Measurements from ENCODE around the gene BCAR3.

DNA sequence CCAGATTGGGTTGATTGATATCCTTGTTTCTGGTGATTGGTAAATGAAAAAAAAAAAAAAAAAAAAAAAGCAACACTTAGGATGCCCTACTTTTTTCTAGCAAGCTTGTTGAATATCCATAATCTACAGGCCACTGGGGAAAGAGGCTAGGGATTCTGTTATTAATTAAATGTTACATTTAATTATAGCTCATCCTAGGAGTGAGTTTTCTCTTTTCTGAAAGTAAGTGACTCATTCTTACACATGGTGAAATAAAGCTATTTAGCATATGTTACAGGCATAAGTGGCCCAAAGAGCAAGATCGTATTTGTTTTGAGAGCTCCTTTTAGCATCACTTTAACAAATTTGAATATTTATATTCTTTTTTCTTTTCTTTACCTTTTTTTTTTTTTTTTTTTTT lies 139.2 kb downstream of the BCAR3 start:
- TF ChIP-seq, protein P1, sequence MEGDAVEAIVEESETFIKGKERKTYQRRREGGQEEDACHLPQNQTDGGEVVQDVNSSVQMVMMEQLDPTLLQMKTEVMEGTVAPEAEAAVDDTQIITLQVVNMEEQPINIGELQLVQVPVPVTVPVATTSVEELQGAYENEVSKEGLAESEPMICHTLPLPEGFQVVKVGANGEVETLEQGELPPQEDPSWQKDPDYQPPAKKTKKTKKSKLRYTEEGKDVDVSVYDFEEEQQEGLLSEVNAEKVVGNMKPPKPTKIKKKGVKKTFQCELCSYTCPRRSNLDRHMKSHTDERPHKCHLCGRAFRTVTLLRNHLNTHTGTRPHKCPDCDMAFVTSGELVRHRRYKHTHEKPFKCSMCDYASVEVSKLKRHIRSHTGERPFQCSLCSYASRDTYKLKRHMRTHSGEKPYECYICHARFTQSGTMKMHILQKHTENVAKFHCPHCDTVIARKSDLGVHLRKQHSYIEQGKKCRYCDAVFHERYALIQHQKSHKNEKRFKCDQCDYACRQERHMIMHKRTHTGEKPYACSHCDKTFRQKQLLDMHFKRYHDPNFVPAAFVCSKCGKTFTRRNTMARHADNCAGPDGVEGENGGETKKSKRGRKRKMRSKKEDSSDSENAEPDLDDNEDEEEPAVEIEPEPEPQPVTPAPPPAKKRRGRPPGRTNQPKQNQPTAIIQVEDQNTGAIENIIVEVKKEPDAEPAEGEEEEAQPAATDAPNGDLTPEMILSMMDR (IDR thresholded peaks at IDR 0.05): no peak
- TF ChIP-seq ZFX (IDR thresholded peaks at IDR 0.05; ENCODE audit: borderline replicate concordance): no peak

Measured in 22Rv1 (cell line).